Duodenal mucosa (tissue), 2 donors: ENCODE results near the gene SERBP1.
A peak's percentile ranks its signal among the peaks of the same experiment; 100 is the strongest.
"Not testable (repeated sequence)": the region's sequence is repeated elsewhere in the genome, so short reads cannot be mapped to it uniquely, and the experiment has no call there.

Experiments used
- H3K27ac ChIP-seq: one replicate; pipeline ENCODE4 v1.7.0; 2013; ENCODE audit warnings: low read depth, low read length
- H3K27me3 ChIP-seq, 2 donors: one replicate each; pipeline ENCODE4 v1.7.0; 2013; ENCODE audit warnings: low read length in 2 of 2, control low read depth in 1 of 2; ENCODE audit not compliant: insufficient read depth in 2 of 2, control insufficient read depth in 1 of 2
- H3K36me3 ChIP-seq, 2 donors: one replicate each; pipeline ENCODE4 v1.7.0; 2013; ENCODE audit warnings: low read length in 2 of 2, control low read depth in 1 of 2; ENCODE audit not compliant: insufficient read depth in 2 of 2, control insufficient read depth in 1 of 2
- H3K4me1 ChIP-seq, 2 donors: one replicate each; pipeline ENCODE4 v1.7.0; 2013; ENCODE audit warnings: low read length in 2 of 2, control low read depth in 1 of 2; ENCODE audit not compliant: insufficient read depth in 2 of 2, control insufficient read depth in 1 of 2
- H3K4me3 ChIP-seq, 2 donors: one replicate each; pipeline ENCODE4 v1.7.0; 2013; ENCODE audit warnings: low read length in 2 of 2, low read depth in 1 of 2
- H3K9ac ChIP-seq, 2 donors: one replicate each; pipeline ENCODE4 v1.7.0; 2013; ENCODE audit warnings: low read length in 2 of 2, low read depth in 1 of 2
- H3K9me3 ChIP-seq, 2 donors: one replicate each; pipeline ENCODE4 v1.7.0; 2013; ENCODE audit warnings: low read length in 2 of 2, control low read depth in 1 of 2; ENCODE audit not compliant: control insufficient read depth in 1 of 2

Gene SERBP1

GRCh38 chr1:67429528-67430357 lies 459 bp downstream of the SERBP1 start:
- H3K27ac ChIP-seq: peak overlapping the region; percentile 74
- H3K4me3 ChIP-seq: peak overlapping the region; percentile 87 to 96
- H3K36me3 ChIP-seq: peaks cover 10 to 15% of the 10 kb centered on the region in 2 donors
- peak overlapping the region; percentile 79 to 91 for H3K9ac ChIP-seq
- peaks cover 7 to 23% of the 10 kb centered on the region in 2 donors for H3K4me1 ChIP-seq
- no peaks in the 10 kb centered on the region for H3K27me3 ChIP-seq
- H3K9me3 ChIP-seq: no peaks in the 10 kb centered on the region

- peaks cover 17 to 21% of the 10 kb centered on the region in 2 donors for H3K36me3 ChIP-seq
- H3K27ac ChIP-seq: no peak overlapping the region
- peak overlapping the region; percentile 87 to 96 for H3K4me3 ChIP-seq
- H3K4me1 ChIP-seq: peaks cover 7 to 23% of the 10 kb centered on the region in 2 donors
- peak overlapping the region; percentile 79 to 91 for H3K9ac ChIP-seq
- H3K9me3 ChIP-seq: no peaks in the 10 kb centered on the region
- H3K27me3 ChIP-seq: no peaks in the 10 kb centered on the region
Measured at GRCh38 chr1:67429011-67429527, 1.1 kb downstream of the SERBP1 start.

GRCh38 chr1:67427947-67428346 lies 2.3 kb downstream of the SERBP1 start:
- Histone ChIP-seq H3K9me3 (no peaks in the 10 kb centered on the region), H3K27me3 (no peaks in the 10 kb centered on the region), H3K4me3 (peak overlapping the region; percentile 87 to 96), H3K9ac (peak overlapping the region; percentile 9 to 91), H3K27ac (no peak overlapping the region), H3K36me3 (peaks cover 22 to 32% of the 10 kb centered on the region in 2 donors), H3K4me1 (peaks cover 7 to 23% of the 10 kb centered on the region in 2 donors)

DNA sequence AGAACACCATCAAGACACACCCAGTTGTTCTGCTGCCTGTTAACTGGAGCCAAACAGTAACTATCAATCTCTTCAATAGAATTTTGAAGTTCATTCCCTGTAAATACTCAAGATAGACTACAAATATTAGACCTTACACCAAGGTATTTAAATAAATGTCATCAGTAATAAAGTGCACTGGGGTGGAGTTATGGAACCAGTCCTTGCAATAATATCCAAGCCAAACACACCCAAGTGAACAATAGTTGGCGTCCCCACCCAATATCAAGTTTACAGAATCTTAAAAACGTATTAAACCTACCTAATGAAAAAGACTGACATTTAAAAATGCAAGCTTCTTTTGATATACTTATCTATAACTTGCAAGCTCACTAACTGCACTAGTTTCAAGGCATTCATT lies 2.7 kb downstream of the SERBP1 start:
- Histone ChIP-seq H3K4me1 (peaks cover 7 to 23% of the 10 kb centered on the region in 2 donors), H3K4me3 (peak overlapping the region; percentile 87 to 96), H3K9me3 (no peaks in the 10 kb centered on the region), H3K36me3 (peaks cover 22 to 37% of the 10 kb centered on the region in 2 donors), H3K9ac (peak overlapping the region in 1 of 2 donors; percentile 91), H3K27ac (no peak overlapping the region), H3K27me3 (no peaks in the 10 kb centered on the region)

- Histone ChIP-seq H3K4me3 (no peak overlapping the region), H3K27ac (no peak overlapping the region), H3K27me3 (no peaks in the 10 kb centered on the region), H3K4me1 (peaks cover 0 to 14% of the 10 kb centered on the region in 2 donors), H3K9ac (no peak overlapping the region), H3K9me3 (no peaks in the 10 kb centered on the region), H3K36me3 (peaks cover 47 to 88% of the 10 kb centered on the region in 2 donors)
Measured at GRCh38 chr1:67420835-67421492, 9.2 kb downstream of the SERBP1 start.

DNA sequence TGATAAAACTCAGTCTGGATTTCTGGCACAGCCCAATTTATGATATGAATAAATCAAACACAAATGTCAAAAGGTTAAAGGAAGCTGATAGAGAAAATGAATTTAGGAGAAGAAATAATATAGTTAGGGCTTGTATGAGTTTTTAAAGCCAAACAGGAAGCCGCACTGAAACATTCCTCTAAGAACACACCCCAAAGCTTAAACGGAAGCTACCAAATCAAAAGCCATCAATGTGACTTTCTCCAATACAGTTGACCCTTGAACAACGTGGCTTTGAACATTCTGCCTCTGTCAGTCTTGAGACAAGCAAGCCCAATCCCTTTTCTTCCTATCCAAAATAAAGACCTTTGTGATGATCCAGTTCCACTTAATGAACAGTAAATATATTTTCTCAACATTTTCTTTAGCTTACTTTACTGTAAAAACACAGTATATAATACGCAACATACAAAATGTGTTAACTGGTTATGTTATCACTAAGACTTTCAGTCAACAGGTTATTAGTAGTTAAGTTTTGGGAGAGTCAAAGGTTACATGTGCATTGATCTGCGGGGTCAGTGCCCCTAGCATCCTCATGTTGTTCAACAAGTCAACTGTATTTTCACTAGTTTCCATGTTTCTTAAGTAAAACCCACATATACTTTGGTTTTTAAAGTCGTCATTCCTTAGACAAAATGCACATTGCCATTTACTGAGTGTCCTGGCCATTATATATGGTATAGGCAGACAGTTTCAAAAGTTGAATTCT lies 11.2 kb downstream of the SERBP1 start:
- no peaks in the 10 kb centered on the region for H3K9me3 ChIP-seq
- H3K27me3 ChIP-seq: no peaks in the 10 kb centered on the region
- H3K36me3 ChIP-seq: peaks cover 49 to 90% of the 10 kb centered on the region in 2 donors
- no peak overlapping the region for H3K4me3 ChIP-seq
- peaks cover 0 to 14% of the 10 kb centered on the region in 2 donors for H3K4me1 ChIP-seq
- H3K27ac ChIP-seq: no peak overlapping the region
- H3K9ac ChIP-seq: no peak overlapping the region

DNA sequence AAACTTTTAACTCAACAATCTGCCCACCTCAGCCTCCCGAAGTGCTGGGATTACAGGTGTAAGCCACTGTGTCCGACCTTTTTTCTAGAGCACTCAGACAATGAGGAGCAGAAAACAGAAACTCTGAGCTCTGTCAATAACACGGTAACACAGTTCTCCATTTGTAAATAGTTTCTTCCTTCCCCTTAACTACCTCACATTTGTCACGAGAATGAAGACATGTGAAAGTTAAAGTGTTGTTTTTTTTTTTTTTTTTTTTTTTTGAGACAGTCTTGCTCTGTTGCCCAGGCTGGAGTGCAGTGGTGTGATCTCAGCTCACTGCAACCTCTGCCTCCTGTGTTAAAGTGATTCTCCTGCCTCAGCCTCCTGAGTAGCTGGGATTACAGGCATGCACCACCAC lies 12.5 kb downstream of the SERBP1 start:
- H3K9me3 ChIP-seq, H3K9ac ChIP-seq, H3K4me3 ChIP-seq, H3K27me3 ChIP-seq, H3K27ac ChIP-seq: not testable (repeated sequence)
- Histone ChIP-seq H3K36me3 (peaks cover 50 to 88% of the 10 kb centered on the region in 2 donors), H3K4me1 (peaks cover 0 to 14% of the 10 kb centered on the region in 2 donors)

DNA sequence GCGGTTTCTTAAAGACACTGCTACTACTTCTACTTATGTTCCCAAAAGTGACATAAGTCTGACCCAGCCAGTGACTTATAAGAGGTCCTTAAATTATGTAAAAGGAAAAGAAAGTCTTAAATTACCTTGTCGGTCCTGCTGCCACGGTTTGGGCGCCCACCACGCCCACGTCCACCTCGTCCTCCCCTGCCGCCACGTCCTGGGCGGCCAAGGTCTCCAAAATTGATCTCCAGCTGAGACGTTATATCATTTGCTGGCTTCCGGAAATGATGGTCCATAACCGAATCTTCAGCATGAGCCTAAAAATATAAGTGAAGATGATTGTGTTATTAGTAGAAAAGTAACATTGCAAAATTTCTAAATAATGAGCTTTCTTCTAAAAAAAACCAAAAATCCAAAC lies 15.2 kb downstream of the SERBP1 start:
- Histone ChIP-seq H3K36me3 (peaks cover 46 to 82% of the 10 kb centered on the region in 2 donors), H3K4me3 (no peak overlapping the region), H3K27ac (no peak overlapping the region), H3K9me3 (no peaks in the 10 kb centered on the region), H3K9ac (no peak overlapping the region), H3K27me3 (no peaks in the 10 kb centered on the region), H3K4me1 (peaks cover 0 to 7% of the 10 kb centered on the region in 2 donors)

GRCh38 chr1:67414574-67414973 lies 15.6 kb downstream of the SERBP1 start:
- Histone ChIP-seq H3K27ac (no peak overlapping the region), H3K4me3 (no peak overlapping the region), H3K27me3 (no peaks in the 10 kb centered on the region), H3K9ac (no peak overlapping the region), H3K4me1 (peaks cover 0 to 7% of the 10 kb centered on the region in 2 donors), H3K9me3 (no peaks in the 10 kb centered on the region), H3K36me3 (peaks cover 48 to 82% of the 10 kb centered on the region in 2 donors)
